SH-SY5Y (cell line): Measurements from ENCODE around the gene PHF20.

Experiments used
- GATA2 ChIP-seq: IDR thresholded peaks from 2 replicates; pipeline ENCODE4 v1.6.1; 2011; ENCODE audit warnings: mild to moderate bottlenecking, low read depth, low read length
- GATA3 ChIP-seq: IDR thresholded peaks from 2 replicates; pipeline ENCODE4 v1.6.1; 2011; ENCODE audit warnings: low read depth, mild to moderate bottlenecking, low read length, moderate library complexity

- no peak for TF ChIP-seq GATA2
- TF ChIP-seq GATA3 = no peak
Observed at GRCh38 chr20:35801865-35802264, 30.1 kb downstream of the PHF20 start.
